IMR-90 (cell line): ENCODE data around the gene ELMOD3. TPM values are rescaled to one million over a fixed set of nuclear protein-coding genes. Genes with fewer than 3 reads are reported as not detected.

Experiments used
- ATAC-seq: fragments of 200-7000 bp; cut with Tn5 transposase; 2 replicates; pipeline ENCODE4 v1.9.1; 2020; ENCODE audit warnings: low read depth, mild to moderate bottlenecking, moderate library complexity
- BruUV-seq: library from RNA; stranded (reverse); fragments of 400-500 nt; replicated peaks from 2 replicates; lab custom pipeline; 2021; lab: Mats Ljungman, UMichigan
- CTCF ChIA-PET: fragments of 300-600 bp; formaldehyde crosslinking; extraction: SDS; loops from one replicate; lab custom pipeline; 2021; ENCODE audit warnings: antibody characterized with exemption; lab: Yijun Ruan, JAX
- POLR2A ChIA-PET: fragments of 300-600 bp; sonication (Branson Sonifier 250); formaldehyde crosslinking; loops from one replicate; lab custom pipeline; 2022; ENCODE audit warnings: antibody characterized with exemption; ENCODE audit not compliant: unreplicated experiment; lab: Charles Lee
- DNase-seq: peaks from one replicate; pipeline ENCODE4 v3.0.0; 2013
- H2AFZ ChIP-seq: replicated peaks from 2 replicates; pipeline ENCODE3; 2013; ENCODE audit warnings: low read length, mild to moderate bottlenecking; ENCODE audit not compliant: poor library complexity
- H2AK5ac ChIP-seq: 2 replicates; pipeline ENCODE4 v1.6.1; 2013; ENCODE audit warnings: low read depth, low read length, inconsistent platforms
- H2AK9ac ChIP-seq: replicated peaks from 2 replicates; pipeline ENCODE3; 2013; ENCODE audit warnings: mild to moderate bottlenecking, low read depth, low read length, moderate library complexity; ENCODE audit not compliant: poor library complexity
- H2BK120ac ChIP-seq: 2 replicates; pipeline ENCODE4 v1.6.1; 2013; ENCODE audit warnings: low read depth, low read length, inconsistent platforms
- H2BK15ac ChIP-seq: 3 replicates; pipeline ENCODE4 v1.6.1; 2013; ENCODE audit warnings: low read depth, low read length, inconsistent platforms
- H2BK20ac ChIP-seq: 2 replicates; pipeline ENCODE4 v1.6.1; 2013; ENCODE audit warnings: low read depth, mild to moderate bottlenecking, inconsistent platforms, low read length, moderate library complexity
- H2BK5ac ChIP-seq: 2 replicates; pipeline ENCODE4 v1.6.1; 2013; ENCODE audit warnings: mild to moderate bottlenecking, low read depth, low read length, inconsistent platforms; ENCODE audit not compliant: poor library complexity, severe bottlenecking
- H3K14ac ChIP-seq: replicated peaks from 2 replicates; pipeline ENCODE4 v1.6.1; 2013; ENCODE audit warnings: low read depth, low read length, inconsistent platforms
- H3K18ac ChIP-seq: 2 replicates; pipeline ENCODE4 v1.6.1; 2013; ENCODE audit warnings: low read depth, low read length, control low read depth
- H3K23ac ChIP-seq: 2 replicates; pipeline ENCODE4 v1.6.1; 2013; ENCODE audit warnings: low read depth, low read length, inconsistent platforms
- H3K27ac ChIP-seq: 2 replicates; pipeline ENCODE4 v1.5.1; 2013; ENCODE audit warnings: mild to moderate bottlenecking, control low read depth, low read length; ENCODE audit not compliant: insufficient read depth
- H3K27me3 ChIP-seq: 2 replicates; pipeline ENCODE4 v1.6.1; 2013; ENCODE audit warnings: low read length; ENCODE audit not compliant: control insufficient read depth, insufficient read depth
- H3K36me3 ChIP-seq: 2 replicates; pipeline ENCODE4 v1.6.1; 2013; ENCODE audit warnings: low read length, mixed read lengths; ENCODE audit not compliant: control insufficient read depth, insufficient read depth
- H3K4ac ChIP-seq: 2 replicates; pipeline ENCODE4 v1.6.1; 2013; ENCODE audit warnings: low read depth, low read length, inconsistent platforms
- H3K4me1 ChIP-seq: 2 replicates; pipeline ENCODE4 v1.6.1; 2013; ENCODE audit warnings: low read length, mixed read lengths; ENCODE audit not compliant: control insufficient read depth, insufficient read depth
- H3K4me2 ChIP-seq: 2 replicates; pipeline ENCODE4 v1.6.1; 2013; ENCODE audit warnings: low read depth, mild to moderate bottlenecking, control low read depth, low read length, moderate library complexity
- H3K4me3 ChIP-seq: 2 replicates; pipeline ENCODE4 v1.5.1; 2013; ENCODE audit warnings: low read depth, mild to moderate bottlenecking, control low read depth, low read length, moderate library complexity; ENCODE audit not compliant: insufficient read depth
- H3K56ac ChIP-seq: 2 replicates; pipeline ENCODE4 v1.6.1; 2013; ENCODE audit warnings: low read length, inconsistent platforms; ENCODE audit not compliant: insufficient read depth; ENCODE audit errors: extremely low read depth
- H3K79me1 ChIP-seq, 2 experiments: 2 replicates each; pipeline ENCODE4 v1.6.1; 2013; ENCODE audit warnings: low read length in 2 of 2, inconsistent platforms in 1 of 2, low read depth in 1 of 2
- H3K9ac ChIP-seq: 2 replicates; pipeline ENCODE4 v1.6.1; 2013; ENCODE audit warnings: low read depth, low read length, control low read depth
- H3K9me1 ChIP-seq: 2 replicates; pipeline ENCODE4 v1.6.1; 2013; ENCODE audit warnings: low read length, inconsistent platforms; ENCODE audit not compliant: insufficient read depth
- H3K9me3 ChIP-seq: 2 replicates; pipeline ENCODE4 v1.6.1; 2013; ENCODE audit warnings: low read length; ENCODE audit not compliant: control insufficient read depth, insufficient read depth
- H4K20me1 ChIP-seq: 2 replicates; pipeline ENCODE4 v1.6.1; 2013; ENCODE audit warnings: low read length, inconsistent platforms; ENCODE audit not compliant: insufficient read depth
- H4K5ac ChIP-seq: 2 replicates; pipeline ENCODE4 v1.6.1; 2013; ENCODE audit warnings: mild to moderate bottlenecking, low read depth, low read length, control low read depth
- H4K8ac ChIP-seq, 2 experiments: 2 replicates each; pipeline ENCODE4 v1.6.1; 2013; ENCODE audit warnings: low read depth in 2 of 2, low read length in 2 of 2, control low read depth in 1 of 2, inconsistent platforms in 1 of 2
- H4K91ac ChIP-seq: 2 replicates; pipeline ENCODE4 v1.6.1; 2013; ENCODE audit warnings: low read depth, low read length, inconsistent platforms; ENCODE audit not compliant: insufficient read depth
- BHLHE40 ChIP-seq: fragments of 150-350 bp; IDR thresholded peaks from 2 replicates; pipeline ENCODE4 v1.6.1; 2016; ENCODE audit warnings: mild to moderate bottlenecking, low read depth, low read length
- CHD1 ChIP-seq: IDR thresholded peaks from 2 replicates; pipeline ENCODE4 v1.6.1; 2012; ENCODE audit warnings: low read depth, low read length, improper control_type of control experiment
- FOS ChIP-seq: fragments of 150-350 bp; IDR thresholded peaks from 2 replicates; pipeline ENCODE4 v1.6.1; 2016; ENCODE audit warnings: low read depth, low read length
- MAZ ChIP-seq: IDR thresholded peaks from 2 replicates; pipeline ENCODE4 v1.6.1; 2012; ENCODE audit warnings: low read depth, mild to moderate bottlenecking, low read length, improper control_type of control experiment, moderate library complexity, borderline replicate concordance
- POLR2A ChIP-seq: IDR thresholded peaks from 2 replicates; pipeline ENCODE4 v1.6.1; 2012; ENCODE audit warnings: mild to moderate bottlenecking, low read depth, low read length
- RCOR1 ChIP-seq: IDR thresholded peaks from 2 replicates; pipeline ENCODE4 v1.6.1; 2012; ENCODE audit warnings: mild to moderate bottlenecking, low read length, improper control_type of control experiment; ENCODE audit not compliant: insufficient replicate concordance
- RFX5 ChIP-seq: IDR thresholded peaks from 2 replicates; pipeline ENCODE4 v1.8.0; 2012; ENCODE audit warnings: low read depth, mild to moderate bottlenecking, low read length, moderate library complexity
- SMC3 ChIP-seq: fragments of 150-350 bp; IDR thresholded peaks from 2 replicates; pipeline ENCODE4 v1.6.1; 2016; ENCODE audit warnings: low read depth, mild to moderate bottlenecking, antibody characterized with exemption, low read length, moderate library complexity
- WGBS, 2 experiments: methylation state at CpG; one replicate each; pipeline versions ENCODE4 v1.1.5 to v1.1.7; 2013; ENCODE audit warnings: missing lambda C conversion rate in 2 of 2; ENCODE audit not compliant: insufficient read length in 1 of 2; ENCODE audit errors: extremely low coverage in 2 of 2; 5-methylcytosine and 5-hydroxymethylcytosine counted together
- dilution Hi-C: fragments of 300-500 bp; cut with HindIII; formaldehyde crosslinking; loops from one replicate; pipeline ENCODE4 v1.14.3; 2018; ENCODE audit warnings: low sequenced_read_pairs; ENCODE audit not compliant: unreplicated experiment
- in situ Hi-C: fragments of 300-500 bp; cut with MboI; formaldehyde crosslinking; loops from 3 replicates; pipeline ENCODE4 v1.14.3; 2019; ENCODE audit warnings: low sequenced_read_pairs, inconsistent platforms, mixed read lengths
- intact Hi-C: fragments of 100-400 bp; cut with micrococcal nuclease; formaldehyde crosslinking; loops from 2 replicates; pipeline ENCODE4 v1.10.0; 2022
- polyA plus RNA-seq, 3 experiments: library from polyadenylated mRNA; depleted of rRNA; stranded (reverse); fragments of >200 nt; gene quantifications; 2 replicates each; pipeline ENCODE4 v1.2.3, GENCODE V29; 2012; ENCODE audit warnings: low replicate concordance in 1 of 3
- total RNA-seq: library from RNA; depleted of rRNA; stranded (reverse); fragments of >200 nt; gene quantifications from 2 replicates; pipeline ENCODE4 v1.2.3, GENCODE V29; 2012
- TF ChIP-seq, protein P1 (sequence below): fragments of 150-350 bp; IDR thresholded peaks from 2 replicates; pipeline ENCODE4 v1.6.1; 2016; ENCODE audit warnings: low read depth, mild to moderate bottlenecking, low read length, moderate library complexity, borderline replicate concordance
- TF ChIP-seq, protein P2 (sequence below): fragments of 150-350 bp; IDR thresholded peaks from 2 replicates; pipeline ENCODE4 v1.6.1; 2017; ENCODE audit warnings: mild to moderate bottlenecking, antibody characterized with exemption, low read length, low read depth

The ELMOD3 gene
- total and polyA plus RNA-seq, 2 of the 4 experiments (the other 2 are of a cell fraction), result 13.1 to 20.7 TPM

DNA sequence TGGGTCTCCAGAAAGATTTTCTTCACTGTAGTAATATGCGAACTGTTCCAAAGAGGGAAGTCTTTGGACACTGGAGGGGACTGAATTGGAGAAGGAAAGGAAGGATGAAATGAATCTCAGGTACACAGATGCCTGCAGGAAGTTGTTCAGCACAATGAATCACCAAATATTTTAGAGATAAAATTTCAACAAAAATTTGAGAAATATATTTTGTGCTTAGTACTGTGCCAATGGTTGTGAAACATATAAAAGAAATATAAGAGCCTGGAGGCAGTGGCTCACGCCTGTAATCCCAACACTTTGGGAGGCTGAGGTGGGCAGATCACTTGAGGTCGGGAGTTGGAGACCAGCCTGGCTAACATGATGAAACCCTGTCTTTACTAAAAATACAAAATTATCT, 3.2 kb downstream of the ELMOD3 start:
- no peak overlapping the region for H3K4me2 ChIP-seq
- no peaks in the 10 kb centered on the region for H3K9me3 ChIP-seq
- H3K4me3 ChIP-seq, result no peak overlapping the region
- TF ChIP-seq RFX5 (no peak), BHLHE40 (no peak), FOS (no peak), CHD1 (no peak), SMC3 (no peak), POLR2A (no peak), MAZ (no peak), RCOR1 (no peak)
- TF ChIP-seq, protein P1, sequence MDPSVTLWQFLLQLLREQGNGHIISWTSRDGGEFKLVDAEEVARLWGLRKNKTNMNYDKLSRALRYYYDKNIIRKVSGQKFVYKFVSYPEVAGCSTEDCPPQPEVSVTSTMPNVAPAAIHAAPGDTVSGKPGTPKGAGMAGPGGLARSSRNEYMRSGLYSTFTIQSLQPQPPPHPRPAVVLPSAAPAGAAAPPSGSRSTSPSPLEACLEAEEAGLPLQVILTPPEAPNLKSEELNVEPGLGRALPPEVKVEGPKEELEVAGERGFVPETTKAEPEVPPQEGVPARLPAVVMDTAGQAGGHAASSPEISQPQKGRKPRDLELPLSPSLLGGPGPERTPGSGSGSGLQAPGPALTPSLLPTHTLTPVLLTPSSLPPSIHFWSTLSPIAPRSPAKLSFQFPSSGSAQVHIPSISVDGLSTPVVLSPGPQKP, result no peak
- TF ChIP-seq, protein P2, sequence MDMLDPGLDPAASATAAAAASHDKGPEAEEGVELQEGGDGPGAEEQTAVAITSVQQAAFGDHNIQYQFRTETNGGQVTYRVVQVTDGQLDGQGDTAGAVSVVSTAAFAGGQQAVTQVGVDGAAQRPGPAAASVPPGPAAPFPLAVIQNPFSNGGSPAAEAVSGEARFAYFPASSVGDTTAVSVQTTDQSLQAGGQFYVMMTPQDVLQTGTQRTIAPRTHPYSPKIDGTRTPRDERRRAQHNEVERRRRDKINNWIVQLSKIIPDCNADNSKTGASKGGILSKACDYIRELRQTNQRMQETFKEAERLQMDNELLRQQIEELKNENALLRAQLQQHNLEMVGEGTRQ, result no peak
- in situ Hi-C loops (no loop called here), dilution Hi-C loops (no loop called here), intact Hi-C loops (no loop called here)
- ChIA-PET POLR2A (no interaction called here), CTCF (no interaction called here)
- peaks cover 18% of the 10 kb centered on the region for H3K36me3 ChIP-seq
- no peak overlapping the region for H3K14ac ChIP-seq
- H4K8ac ChIP-seq, result no peak overlapping the region
- H3K27ac ChIP-seq, result no peak overlapping the region
- no peak overlapping the region for H2BK15ac ChIP-seq
- H3K4me1 ChIP-seq, result peaks cover 6% of the 10 kb centered on the region
- H2AK9ac ChIP-seq, result no peak overlapping the region
- no peak for DNase-seq
- H2BK20ac ChIP-seq, result no peak overlapping the region
- no peak for ATAC-seq
- BruUV-seq, result no TSS peak
- H3K18ac ChIP-seq, result no peak overlapping the region
- no peak overlapping the region for H2BK120ac ChIP-seq
- H4K91ac ChIP-seq, result no peak overlapping the region
- peaks cover 16% of the 10 kb centered on the region for H3K9me1 ChIP-seq
- no peak overlapping the region for H3K23ac ChIP-seq
- no peak overlapping the region for H4K5ac ChIP-seq
- H2BK5ac ChIP-seq, result no peak overlapping the region
- no peak overlapping the region for H2AFZ ChIP-seq
- no peak overlapping the region for H3K56ac ChIP-seq
- no peaks in the 10 kb centered on the region for H3K27me3 ChIP-seq
- H2AK5ac ChIP-seq, result no peak overlapping the region
- H4K20me1 ChIP-seq, result no peaks in the 10 kb centered on the region
- peaks cover 32 to 51% of the 10 kb centered on the region in 2 experiments for H3K79me1 ChIP-seq
- H3K9ac ChIP-seq, result no peak overlapping the region
- WGBS, 2 experiments, result no CpG with 5 or more reads among the region's 3 CpGs
- H3K4ac ChIP-seq, result no peak overlapping the region
